GM12892 (cell line): ENCODE results near the gene CACNA1C.

Experiments
- POLR2A ChIP-seq: IDR thresholded peaks from 2 replicates; pipeline ENCODE4 v1.6.1; 2011; ENCODE audit warnings: low read depth, low read length, control low read depth
- POLR2AphosphoS5 ChIP-seq: IDR thresholded peaks from 2 replicates; pipeline ENCODE4 v1.6.1; 2011; ENCODE audit warnings: low read depth, low read length, control low read depth

DNA sequence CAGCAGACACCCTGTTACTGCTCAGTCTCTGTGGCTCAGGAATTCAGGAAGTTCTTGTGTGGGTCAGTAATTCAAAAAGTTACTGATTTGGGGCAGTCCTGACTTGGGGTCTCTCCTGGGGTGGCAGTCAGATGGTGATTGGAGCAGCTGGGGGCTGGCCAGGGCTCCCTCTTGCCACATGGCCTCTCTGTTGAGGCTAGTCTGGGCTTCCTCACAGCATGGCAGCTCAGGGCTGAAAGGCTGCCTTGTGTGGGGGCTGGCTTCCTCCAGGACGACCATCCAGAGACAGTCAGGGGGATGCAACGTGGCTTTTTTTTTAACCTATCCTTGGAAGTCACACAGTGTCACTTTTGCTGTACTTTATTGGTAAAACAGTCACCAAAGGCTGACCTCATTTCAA, 61.3 kb downstream of the CACNA1C start:
- TF ChIP-seq POLR2AphosphoS5 (no peak), POLR2A (no peak)
